Smooth muscle cell (in vitro differentiated cells): ENCODE results near the gene CABLES1. TPM values are rescaled to one million over a fixed set of nuclear protein-coding genes. Genes with fewer than 3 reads are reported as not detected.

Source experiments
- DNase-seq: peaks from one replicate; lab custom pipeline; 2025; ENCODE audit not compliant: unreplicated experiment; lab: John Stamatoyannopoulos, UW
- H2AFZ ChIP-seq: fragments of 200-600 bp; sonication (generic); 2 replicates; pipeline ENCODE4 v1.6.0; 2016; ENCODE audit warnings: antibody characterized with exemption, low read depth, mild to moderate bottlenecking
- H3F3A ChIP-seq: fragments of 200-600 bp; sonication (generic); 2 replicates; pipeline ENCODE4 v1.6.0; 2017; ENCODE audit warnings: antibody characterized with exemption, low read depth
- H3K27ac ChIP-seq: fragments of 200-600 bp; sonication (generic); 2 replicates; pipeline ENCODE4 v1.5.1; 2016; ENCODE audit warnings: low read depth, mild to moderate bottlenecking
- H3K27me3 ChIP-seq: fragments of 200-600 bp; sonication (generic); 2 replicates; pipeline ENCODE4 v1.6.1; 2016; ENCODE audit warnings: low read depth, mild to moderate bottlenecking
- H3K36me3 ChIP-seq: fragments of 200-600 bp; sonication (generic); 2 replicates; pipeline ENCODE4 v1.5.1; 2016; ENCODE audit warnings: low read depth
- H3K4me1 ChIP-seq: fragments of 200-600 bp; sonication (generic); 2 replicates; pipeline ENCODE4 v1.5.1; 2016; ENCODE audit warnings: low read depth
- H3K4me2 ChIP-seq: fragments of 200-600 bp; sonication (generic); 2 replicates; pipeline ENCODE4 v1.6.0; 2016; ENCODE audit warnings: mild to moderate bottlenecking
- H3K4me3 ChIP-seq: fragments of 200-600 bp; sonication (generic); 2 replicates; pipeline ENCODE4 v1.5.1; 2016; ENCODE audit warnings: mild to moderate bottlenecking
- H3K79me2 ChIP-seq: fragments of 200-600 bp; sonication (generic); 2 replicates; pipeline ENCODE4 v1.6.0; 2016; ENCODE audit warnings: low read depth, mild to moderate bottlenecking
- H3K9ac ChIP-seq: fragments of 200-600 bp; sonication (generic); 2 replicates; pipeline ENCODE4 v1.6.0; 2016; ENCODE audit warnings: low read depth
- H3K9me3 ChIP-seq: fragments of 200-600 bp; sonication (generic); replicated peaks from 2 replicates; pipeline ENCODE4 v1.5.1; 2016; ENCODE audit warnings: low read depth
- H4K20me1 ChIP-seq: fragments of 200-600 bp; sonication (generic); 2 replicates; pipeline ENCODE4 v1.6.0; 2016; ENCODE audit warnings: low read depth
- WGBS: methylation state at CpG from one replicate; pipeline ENCODE4 v1.1.7; 2016; ENCODE audit warnings: low lambda C conversion rate; 5-methylcytosine and 5-hydroxymethylcytosine counted together
- polyA plus RNA-seq: library from polyadenylated mRNA; unstranded; fragments of >200 nt; fragmentation: Nextera tagmentation; extraction: Ambion mirVana; gene quantifications from 2 replicates; pipeline ENCODE4 v1.2.1, GENCODE V29; 2016
- total RNA-seq: library from RNA; depleted of rRNA; stranded (reverse); fragments of >200 nt; gene quantifications from 2 replicates; pipeline ENCODE4 v1.2.3, GENCODE V29; 2014
- TF ChIP-seq, protein P1 (sequence below): fragments of 200-600 bp; sonication (generic); IDR thresholded peaks from 2 replicates; pipeline ENCODE4 v1.5.1; 2017; ENCODE audit warnings: borderline replicate concordance, mild to moderate bottlenecking, antibody characterized with exemption; ENCODE audit not compliant: insufficient read depth, poor library complexity, severe bottlenecking

CABLES1 gene
- total and polyA plus RNA-seq, 2 experiments from 2014 or later = 1.2 to 2.4 TPM

DNA sequence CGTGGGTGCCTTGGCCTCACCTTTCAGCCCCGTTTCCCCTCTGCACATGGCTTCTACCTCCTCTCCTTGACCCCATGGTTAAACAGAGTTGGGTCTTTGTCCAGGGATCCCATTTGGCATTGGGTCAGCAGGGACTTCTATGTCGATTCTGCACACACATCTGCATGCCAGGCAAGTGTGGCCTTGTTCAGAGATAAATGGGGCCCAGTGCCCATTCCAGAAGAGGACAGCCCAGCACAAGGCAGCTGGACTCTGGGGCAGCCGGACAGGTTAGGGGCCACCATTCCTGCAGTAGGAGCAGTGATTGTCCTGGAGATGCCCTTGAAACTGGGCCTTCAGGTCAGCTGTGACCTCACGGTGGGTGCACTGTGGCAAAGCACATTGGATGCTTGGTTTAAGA, 13.1 kb downstream of the CABLES1 start:
- WGBS = 97% methylated on average over 5 of the region's 5 CpGs
- no peak for DNase-seq
- peaks cover 10% of the 10 kb centered on the region for H3K4me1 ChIP-seq

DNA sequence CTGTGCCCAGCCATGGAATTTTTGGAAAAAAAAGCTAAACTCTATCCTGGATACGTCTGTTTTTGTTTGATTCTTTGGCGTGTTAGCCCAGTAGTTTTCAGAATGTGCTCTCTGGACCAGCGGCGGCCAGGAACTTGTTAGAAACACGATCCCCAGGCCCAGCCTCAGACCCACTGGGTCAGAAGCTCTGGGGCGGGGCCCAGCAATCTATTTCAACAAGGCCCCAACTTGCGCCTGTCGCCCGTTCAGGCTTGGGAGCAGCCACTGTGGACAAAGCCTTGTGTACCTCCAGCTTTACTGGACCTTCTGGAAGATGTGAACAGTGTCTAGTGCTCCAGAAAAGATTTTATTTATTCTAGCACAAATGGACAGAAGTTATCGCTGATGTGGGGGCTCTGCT, 14.3 kb downstream of the CABLES1 start:
- Histone ChIP-seq H3F3A (no peaks in the 10 kb centered on the region), H3K36me3 (no peaks in the 10 kb centered on the region), H3K9me3 (no peaks in the 10 kb centered on the region), H3K4me1 (no peaks in the 10 kb centered on the region), H4K20me1 (no peaks in the 10 kb centered on the region), H3K27ac (no peak overlapping the region), H3K9ac (no peak overlapping the region), H2AFZ (no peak overlapping the region), H3K79me2 (no peaks in the 10 kb centered on the region), H3K4me3 (no peak overlapping the region), H3K27me3 (no peaks in the 10 kb centered on the region), H3K4me2 (no peak overlapping the region)
- 93% methylated on average over 10 of the region's 10 CpGs for WGBS
- no peak for DNase-seq
- TF ChIP-seq, protein P1, sequence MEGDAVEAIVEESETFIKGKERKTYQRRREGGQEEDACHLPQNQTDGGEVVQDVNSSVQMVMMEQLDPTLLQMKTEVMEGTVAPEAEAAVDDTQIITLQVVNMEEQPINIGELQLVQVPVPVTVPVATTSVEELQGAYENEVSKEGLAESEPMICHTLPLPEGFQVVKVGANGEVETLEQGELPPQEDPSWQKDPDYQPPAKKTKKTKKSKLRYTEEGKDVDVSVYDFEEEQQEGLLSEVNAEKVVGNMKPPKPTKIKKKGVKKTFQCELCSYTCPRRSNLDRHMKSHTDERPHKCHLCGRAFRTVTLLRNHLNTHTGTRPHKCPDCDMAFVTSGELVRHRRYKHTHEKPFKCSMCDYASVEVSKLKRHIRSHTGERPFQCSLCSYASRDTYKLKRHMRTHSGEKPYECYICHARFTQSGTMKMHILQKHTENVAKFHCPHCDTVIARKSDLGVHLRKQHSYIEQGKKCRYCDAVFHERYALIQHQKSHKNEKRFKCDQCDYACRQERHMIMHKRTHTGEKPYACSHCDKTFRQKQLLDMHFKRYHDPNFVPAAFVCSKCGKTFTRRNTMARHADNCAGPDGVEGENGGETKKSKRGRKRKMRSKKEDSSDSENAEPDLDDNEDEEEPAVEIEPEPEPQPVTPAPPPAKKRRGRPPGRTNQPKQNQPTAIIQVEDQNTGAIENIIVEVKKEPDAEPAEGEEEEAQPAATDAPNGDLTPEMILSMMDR = no peak

More for the DNA sequence above, 13.1 kb downstream of the CABLES1 start:
- peaks cover 5% of the 10 kb centered on the region for H3F3A ChIP-seq
- no peak overlapping the region for H3K27ac ChIP-seq
- H3K4me2 ChIP-seq = no peak overlapping the region
- TF ChIP-seq, protein P1 = no peak
- no peaks in the 10 kb centered on the region for H3K27me3 ChIP-seq
- H3K4me3 ChIP-seq = no peak overlapping the region
- no peaks in the 10 kb centered on the region for H3K79me2 ChIP-seq
- no peaks in the 10 kb centered on the region for H3K36me3 ChIP-seq
- H2AFZ ChIP-seq = no peak overlapping the region
- H3K9ac ChIP-seq = no peak overlapping the region
- H4K20me1 ChIP-seq = no peaks in the 10 kb centered on the region
- H3K9me3 ChIP-seq = no peaks in the 10 kb centered on the region

DNA sequence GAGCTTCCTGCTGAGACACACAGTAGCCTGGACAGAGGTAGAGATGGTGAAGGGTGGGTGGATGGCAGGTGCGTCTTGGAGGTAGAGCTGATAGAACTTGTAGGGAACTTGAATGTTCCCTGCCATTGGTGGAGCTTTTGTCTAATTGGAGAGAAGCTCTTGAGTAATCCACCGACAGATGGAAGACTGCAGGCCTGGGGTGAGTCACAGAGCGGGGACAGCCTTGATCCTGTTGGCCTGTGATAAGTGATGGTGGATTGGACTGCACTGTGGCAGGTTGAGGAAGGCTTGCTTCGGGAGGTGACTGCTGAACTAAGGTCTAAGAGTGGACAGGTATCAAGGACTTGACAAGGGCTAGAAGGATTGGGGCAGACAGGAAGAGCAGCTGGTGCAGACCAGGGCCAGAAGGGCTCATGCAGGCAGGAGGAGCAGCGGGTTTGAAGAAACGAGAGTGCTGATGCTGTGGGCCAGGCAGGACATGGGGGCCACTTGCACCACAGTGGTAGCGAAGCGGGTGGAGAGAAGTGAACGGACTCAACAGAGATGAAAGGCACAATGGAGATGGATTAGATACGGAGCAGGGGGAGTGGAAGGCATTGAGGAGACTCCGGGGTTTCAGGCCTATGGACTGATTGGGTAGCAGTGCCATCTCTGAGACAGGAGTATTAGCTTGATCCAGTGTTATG, 16.3 kb downstream of the CABLES1 start:
- H3K4me3 ChIP-seq = no peak overlapping the region
- H3K27ac ChIP-seq = no peak overlapping the region
- no peaks in the 10 kb centered on the region for H3K4me1 ChIP-seq
- H4K20me1 ChIP-seq = no peaks in the 10 kb centered on the region
- no peaks in the 10 kb centered on the region for H3K36me3 ChIP-seq
- H3K4me2 ChIP-seq = no peak overlapping the region
- TF ChIP-seq, protein P1 = no peak
- H3K9ac ChIP-seq = no peak overlapping the region
- H3K79me2 ChIP-seq = no peaks in the 10 kb centered on the region
- H2AFZ ChIP-seq = no peak overlapping the region
- no peaks in the 10 kb centered on the region for H3K27me3 ChIP-seq
- no peak for DNase-seq
- no peaks in the 10 kb centered on the region for H3K9me3 ChIP-seq
- 87% methylated on average over 11 of the region's 11 CpGs for WGBS
- H3F3A ChIP-seq = no peaks in the 10 kb centered on the region

DNA sequence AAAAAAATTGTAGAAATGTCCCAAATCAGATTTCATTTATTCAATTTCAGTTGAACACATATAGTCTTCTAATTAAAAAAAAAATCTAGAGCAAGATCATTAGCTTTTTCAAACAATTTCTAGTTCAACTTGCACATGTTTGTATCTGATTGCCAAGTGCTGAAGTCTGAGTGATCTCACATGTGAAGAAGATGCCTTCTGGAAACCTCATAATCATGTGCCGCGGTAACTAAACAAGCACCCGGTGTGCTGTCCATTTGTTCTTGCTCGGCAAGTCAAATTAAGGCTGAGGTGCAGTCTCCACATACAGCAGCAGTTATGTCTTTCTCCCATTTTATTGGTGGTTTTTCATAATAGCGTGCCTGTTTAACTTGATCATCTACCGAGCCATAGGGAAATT, 18.7 kb downstream of the CABLES1 start:
- H3K27me3 ChIP-seq = no peaks in the 10 kb centered on the region
- H3K27ac ChIP-seq = no peak overlapping the region
- TF ChIP-seq, protein P1 = no peak
- H3K79me2 ChIP-seq = no peaks in the 10 kb centered on the region
- no peaks in the 10 kb centered on the region for H3K4me1 ChIP-seq
- H3K4me3 ChIP-seq = no peak overlapping the region
- no peak overlapping the region for H3K4me2 ChIP-seq
- H3F3A ChIP-seq = no peaks in the 10 kb centered on the region
- H3K36me3 ChIP-seq = no peaks in the 10 kb centered on the region
- DNase-seq = no peak
- H3K9me3 ChIP-seq = no peaks in the 10 kb centered on the region
- WGBS = 73% methylated on average over 6 of the region's 6 CpGs
- H2AFZ ChIP-seq = no peak overlapping the region
- H3K9ac ChIP-seq = no peak overlapping the region
- H4K20me1 ChIP-seq = no peaks in the 10 kb centered on the region
